HepG2 (cell line): ENCODE measurements around the gene APEX1.

Experiments
- ARID4A ChIP-seq: sonication (generic); formaldehyde crosslinking; IDR thresholded peaks from 2 replicates; pipeline ENCODE4 v1.5.0; 2020; ENCODE audit warnings: mild to moderate bottlenecking, missing genetic modification reagents, borderline replicate concordance
- HNF4A ChIP-seq: sonication (generic); formaldehyde crosslinking; IDR thresholded peaks from 2 replicates; pipeline ENCODE4 v1.4.0; 2020; ENCODE audit warnings: missing genetic modification reagents
- HOXA9 ChIP-seq: sonication (generic); formaldehyde crosslinking; IDR thresholded peaks from 2 replicates; pipeline ENCODE4 v1.8.1; 2022; ENCODE audit warnings: missing genetic modification reagents, mild to moderate bottlenecking, moderate library complexity, borderline replicate concordance
- REST ChIP-seq, 2 experiments: IDR thresholded peaks; 2 replicates each; pipeline ENCODE4 v1.6.1; 2011 to 2012; ENCODE audit warnings: low read length in 2 of 2, borderline replicate concordance in 1 of 2, low read depth in 1 of 2, mild to moderate bottlenecking in 1 of 2, moderate library complexity in 1 of 2
- RFX5 ChIP-seq: IDR thresholded peaks from 2 replicates; pipeline ENCODE4 v1.6.1; 2011; ENCODE audit warnings: low read depth, low read length, improper control_type of control experiment
- ZFP37 ChIP-seq: sonication (generic); formaldehyde crosslinking; IDR thresholded peaks from 2 replicates; pipeline ENCODE4 v1.4.0; 2020; ENCODE audit warnings: missing genetic modification reagents, borderline replicate concordance
- ZMYM3 ChIP-seq: sonication (generic); formaldehyde crosslinking; IDR thresholded peaks from 2 replicates; pipeline ENCODE4 v1.5.1; 2020; ENCODE audit warnings: mild to moderate bottlenecking, missing genetic modification reagents
- ZSCAN20 ChIP-seq: sonication (generic); formaldehyde crosslinking; IDR thresholded peaks from 2 replicates; pipeline ENCODE4 v1.4.0; 2020; ENCODE audit warnings: missing genetic modification reagents, mild to moderate bottlenecking, borderline replicate concordance

- TF ChIP-seq HOXA9 (CRISPR knock-in tag) (peak; percentile 36; the same call in 1 of the 2 replicates), HNF4A (no peak), RFX5 (peak; percentile 85), ZSCAN20 (CRISPR knock-in tag) (no peak; the same call in 1 of the 2 replicates), REST (IDR thresholded peaks at IDR 0.05; ENCODE audit: borderline replicate concordance in 1 of 2, low read depth in 1 of 2, low read length in 2 of 2) (no peak), ZFP37 (peak; percentile 97), ARID4A (peak; percentile 95; the same call in 1 of the 2 replicates), ZMYM3 (CRISPR knock-in tag) (no peak)
Observed at GRCh38 chr14:20461225-20462141, 6.5 kb downstream of the APEX1 start, which contains the start of gene PIP4P1.
